Tibial nerve (tissue), 4 donors: Measurements from ENCODE around the gene AASDHPPT. TPM values are rescaled to one million over a fixed set of nuclear protein-coding genes. Genes with fewer than 3 reads are reported as not detected.

Experiments used
- DNase-seq, 2 donors: peaks; one replicate each; pipeline ENCODE4 v3.0.0-alpha.2; 2019; ENCODE audit warnings: low spot score in 2 of 2
- H3K27ac ChIP-seq, 4 donors: fragments of 200-600 bp; sonication (generic) in 3 of 4; one replicate each; pipeline ENCODE4 v1.5.1; 2017 to 2019; ENCODE audit warnings: mild to moderate bottlenecking in 1 of 4
- H3K27me3 ChIP-seq, 2 donors: fragments of 200-600 bp; sonication (generic) in 1 of 2; one replicate each; pipeline versions ENCODE4 v1.5.1 to v1.6.0; 2017 to 2019
- H3K36me3 ChIP-seq, 3 donors: fragments of 200-600 bp; sonication (generic); one replicate each; pipeline ENCODE4 v1.5.1; 2018 to 2019
- H3K4me1 ChIP-seq, 4 donors: fragments of 200-600 bp; sonication (generic) in 3 of 4; one replicate each; pipeline ENCODE4 v1.5.1; 2017 to 2019
- H3K4me3 ChIP-seq, 4 donors: fragments of 200-600 bp; sonication (generic) in 3 of 4; one replicate each; pipeline ENCODE4 v1.5.1; 2017 to 2019; ENCODE audit warnings: mild to moderate bottlenecking in 1 of 4, moderate library complexity in 1 of 4
- H3K9me3 ChIP-seq, 4 donors: fragments of 200-600 bp; sonication (generic) in 3 of 4; one replicate each; pipeline ENCODE4 v1.5.1; 2017 to 2019
- EP300 ChIP-seq, 2 donors: sonication (generic); formaldehyde crosslinking; IDR thresholded peaks; one replicate each; pipeline ENCODE4 v1.6.1; 2017; ENCODE audit warnings: antibody characterized with exemption in 2 of 2, mild to moderate bottlenecking in 1 of 2
- POLR2A ChIP-seq, 2 donors: fragments of 450-650 bp; IDR thresholded peaks; one replicate each; pipeline ENCODE4 v1.6.1; 2017; ENCODE audit warnings: antibody characterized with exemption in 2 of 2, mild to moderate bottlenecking in 2 of 2, moderate library complexity in 2 of 2
- WGBS, 2 donors: methylation state at CpG; one replicate each; pipeline ENCODE4 v1.1.5; 2018; 5-methylcytosine and 5-hydroxymethylcytosine counted together
- total RNA-seq, 4 donors: library from RNA; depleted of rRNA; stranded (reverse); fragments of >200 nt; gene quantifications; one replicate each; pipeline ENCODE4 v1.1.0, GENCODE V29; 2016
- TF ChIP-seq, protein P1 (sequence below), 5 experiments: fragments of 200-600 bp in 3 of 5; fragments of 450-650 bp in 2 of 5; sonication (generic) in 3 of 5; IDR thresholded peaks; one replicate each; pipeline ENCODE4 v1.5.1; 2016 to 2019; ENCODE audit warnings: antibody characterized with exemption in 5 of 5, mild to moderate bottlenecking in 3 of 5, moderate library complexity in 2 of 5

Gene AASDHPPT
- total RNA-seq, 4 donors from 2014 or later, result 32.1 to 58.6 (median 47.1) TPM

DNA sequence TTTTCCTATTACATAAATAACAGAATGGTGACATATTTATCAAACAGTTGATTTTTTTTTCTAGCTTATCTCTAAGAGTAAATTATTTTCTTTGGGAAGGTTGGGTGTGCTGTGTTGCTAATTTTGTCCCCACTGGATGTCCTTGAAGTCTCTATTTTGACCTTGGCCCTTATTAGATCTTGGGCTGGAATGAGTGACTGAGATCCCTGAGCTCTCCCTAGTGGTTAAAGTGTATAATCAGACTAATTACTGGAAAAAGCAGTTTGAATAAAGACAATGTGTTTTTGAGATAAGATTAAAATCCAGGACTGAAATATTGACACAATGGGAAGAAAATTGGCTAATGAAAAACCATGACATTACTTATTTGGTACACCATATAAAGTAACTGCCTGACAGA lies 56.1 kb downstream of the AASDHPPT start:
- H3K4me3 ChIP-seq, result no peak overlapping the region
- H3K27me3 ChIP-seq, result no peaks in the 10 kb centered on the region
- no peak for DNase-seq
- no peak overlapping the region for H3K27ac ChIP-seq
- no peaks in the 10 kb centered on the region for H3K4me1 ChIP-seq
- H3K36me3 ChIP-seq, result no peaks in the 10 kb centered on the region
- TF ChIP-seq POLR2A (IDR thresholded peaks at IDR 0.05) (no peak), EP300 (IDR thresholded peaks at IDR 0.05) (no peak)
- TF ChIP-seq, protein P1, sequence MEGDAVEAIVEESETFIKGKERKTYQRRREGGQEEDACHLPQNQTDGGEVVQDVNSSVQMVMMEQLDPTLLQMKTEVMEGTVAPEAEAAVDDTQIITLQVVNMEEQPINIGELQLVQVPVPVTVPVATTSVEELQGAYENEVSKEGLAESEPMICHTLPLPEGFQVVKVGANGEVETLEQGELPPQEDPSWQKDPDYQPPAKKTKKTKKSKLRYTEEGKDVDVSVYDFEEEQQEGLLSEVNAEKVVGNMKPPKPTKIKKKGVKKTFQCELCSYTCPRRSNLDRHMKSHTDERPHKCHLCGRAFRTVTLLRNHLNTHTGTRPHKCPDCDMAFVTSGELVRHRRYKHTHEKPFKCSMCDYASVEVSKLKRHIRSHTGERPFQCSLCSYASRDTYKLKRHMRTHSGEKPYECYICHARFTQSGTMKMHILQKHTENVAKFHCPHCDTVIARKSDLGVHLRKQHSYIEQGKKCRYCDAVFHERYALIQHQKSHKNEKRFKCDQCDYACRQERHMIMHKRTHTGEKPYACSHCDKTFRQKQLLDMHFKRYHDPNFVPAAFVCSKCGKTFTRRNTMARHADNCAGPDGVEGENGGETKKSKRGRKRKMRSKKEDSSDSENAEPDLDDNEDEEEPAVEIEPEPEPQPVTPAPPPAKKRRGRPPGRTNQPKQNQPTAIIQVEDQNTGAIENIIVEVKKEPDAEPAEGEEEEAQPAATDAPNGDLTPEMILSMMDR (IDR thresholded peaks at IDR 0.05), result no peak
- H3K9me3 ChIP-seq, result peaks cover 0 to 4% (median 0%) of the 10 kb centered on the region in 4 donors

DNA sequence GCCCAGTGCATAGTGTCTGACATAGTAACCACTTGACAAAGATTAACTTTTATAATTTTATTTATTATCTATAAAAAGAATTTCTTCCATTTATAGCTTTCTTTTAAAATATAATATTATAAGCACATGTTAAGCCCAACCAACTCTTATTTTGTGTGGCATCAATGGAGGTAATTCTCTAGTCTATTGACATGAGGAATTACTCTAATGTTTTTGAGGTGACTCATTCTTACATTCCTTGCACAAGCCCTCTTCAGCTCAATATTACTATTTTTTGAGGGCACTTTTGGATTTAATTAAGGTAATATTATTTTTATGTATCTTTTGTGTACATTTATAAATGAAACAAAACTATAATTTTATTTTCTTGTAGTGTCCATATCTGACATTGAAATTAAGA lies 59.6 kb downstream of the AASDHPPT start:
- Histone ChIP-seq H3K36me3 (no peaks in the 10 kb centered on the region), H3K27ac (no peak overlapping the region), H3K4me1 (no peaks in the 10 kb centered on the region), H3K9me3 (peaks cover 0 to 5% (median 0%) of the 10 kb centered on the region in 4 donors), H3K27me3 (no peaks in the 10 kb centered on the region), H3K4me3 (no peak overlapping the region)
- no peak for DNase-seq
- TF ChIP-seq, protein P1 (IDR thresholded peaks at IDR 0.05), result no peak
- no peak for TF ChIP-seq EP300 (IDR thresholded peaks at IDR 0.05)
- no peak for TF ChIP-seq POLR2A (IDR thresholded peaks at IDR 0.05)

DNA sequence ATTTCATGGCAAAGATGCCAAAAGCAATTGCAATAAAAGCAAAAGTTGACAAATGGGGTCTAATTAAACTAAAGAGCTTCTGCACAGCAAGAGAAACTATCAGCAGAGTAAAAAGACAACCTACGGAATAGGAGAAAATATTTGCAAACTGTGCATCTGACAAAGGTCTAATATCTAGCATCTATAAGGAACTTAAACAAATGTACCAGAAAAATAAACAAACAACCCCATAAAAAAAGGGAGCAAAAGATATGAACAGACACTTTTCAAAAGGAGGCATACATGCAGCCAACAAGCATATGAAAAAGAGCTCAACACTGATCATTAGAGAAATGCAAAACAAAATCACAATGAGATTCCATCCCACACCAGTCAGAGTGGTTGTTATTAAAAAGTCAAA lies 60.3 kb downstream of the AASDHPPT start:
- no peaks in the 10 kb centered on the region for H3K36me3 ChIP-seq
- no peak for TF ChIP-seq POLR2A (IDR thresholded peaks at IDR 0.05)
- TF ChIP-seq, protein P1 (IDR thresholded peaks at IDR 0.05), result no peak
- no peak for TF ChIP-seq EP300 (IDR thresholded peaks at IDR 0.05)
- no peaks in the 10 kb centered on the region for H3K4me1 ChIP-seq
- H3K27ac ChIP-seq, result no peak overlapping the region
- peaks cover 0 to 5% (median 0%) of the 10 kb centered on the region in 4 donors for H3K9me3 ChIP-seq
- no peak overlapping the region for H3K4me3 ChIP-seq
- 77 to 93% methylated on average over 1 of the region's 1 CpG for WGBS, 2 donors
- H3K27me3 ChIP-seq, result no peaks in the 10 kb centered on the region
- DNase-seq, result no peak

Other genes starting within 250 kb of the AASDHPPT start
- 10 to 100 TPM; 17.3 to 28.0 (median 22.1) TPM for gene MSANTD4, start 55.4 kb upstream of the AASDHPPT start, total RNA-seq
- gene KBTBD3, start 315 bp upstream of the AASDHPPT start, total RNA-seq, result 10 to 100 TPM in 3 of 4 donors, 1 to 10 TPM in 1; 8.4 to 15.6 (median 13.4) TPM